Measurements from ENCODE around the gene STXBP5L.

The STXBP5L gene

GRCh38 chr3:120875507-120875906, 32.5 kb upstream of the STXBP5L start:
- H3K9me2 ChIP-seq (replicated peaks; ENCODE audit: insufficient read depth, low read length), result no peaks in the 10 kb centered on the region
- H3K9me3 ChIP-seq (replicated peaks; ENCODE audit: insufficient read depth, low read length), result no peaks in the 10 kb centered on the region
- no peaks in the 10 kb centered on the region for H3K36me3 ChIP-seq (replicated peaks; ENCODE audit: insufficient read depth, low read length)
- H3K9ac ChIP-seq (ENCODE audit: low read length), result no peak overlapping the region
- no peak for DNase-seq
- no peaks in the 10 kb centered on the region for H4K20me1 ChIP-seq (ENCODE audit: insufficient read depth, low read length)
- no peaks in the 10 kb centered on the region for H3F3A ChIP-seq (ENCODE audit: insufficient read depth, low read length)
- H2AFZ ChIP-seq (ENCODE audit: low read length), result no peak overlapping the region
- H3K4me2 ChIP-seq (ENCODE audit: low read depth, low read length), result no peak overlapping the region
- TF ChIP-seq CTCF (IDR thresholded peaks at IDR 0.05; ENCODE audit: low read length), result no peak
- no peak for TF ChIP-seq EZH2phosphoT487 (IDR thresholded peaks at IDR 0.05; ENCODE audit: low read length)
- no peak for TF ChIP-seq EZH2 (optimal IDR thresholded peaks at IDR 0.05; ENCODE audit: low read depth, low read length)
- no peaks in the 10 kb centered on the region for H3K79me2 ChIP-seq (ENCODE audit: low read length)
- H3K27me3 ChIP-seq (replicated peaks; ENCODE audit: insufficient read depth, low read length), result no peaks in the 10 kb centered on the region
- H3K27ac ChIP-seq (ENCODE audit: low read length), result no peak overlapping the region
- no peaks in the 10 kb centered on the region for H3K4me1 ChIP-seq (ENCODE audit: low read length)
- no peak overlapping the region for H3K4me3 ChIP-seq (ENCODE audit: low read length)

GRCh38 chr3:120875989-120876388, 32.0 kb upstream of the STXBP5L start:
- H3K4me3 ChIP-seq (ENCODE audit: low read length), result no peak overlapping the region
- H3K9ac ChIP-seq (ENCODE audit: low read length), result no peak overlapping the region
- no peak overlapping the region for H3K4me2 ChIP-seq (ENCODE audit: low read depth, low read length)
- H3K27ac ChIP-seq (ENCODE audit: low read length), result no peak overlapping the region
- TF ChIP-seq EZH2 (optimal IDR thresholded peaks at IDR 0.05; ENCODE audit: low read depth, low read length) (no peak), CTCF (IDR thresholded peaks at IDR 0.05; ENCODE audit: low read length) (no peak), EZH2phosphoT487 (IDR thresholded peaks at IDR 0.05; ENCODE audit: low read length) (no peak)
- no peaks in the 10 kb centered on the region for H3K9me3 ChIP-seq (replicated peaks; ENCODE audit: insufficient read depth, low read length)
- H3K4me1 ChIP-seq (ENCODE audit: low read length), result no peaks in the 10 kb centered on the region
- H3K79me2 ChIP-seq (ENCODE audit: low read length), result no peaks in the 10 kb centered on the region
- no peaks in the 10 kb centered on the region for H3F3A ChIP-seq (ENCODE audit: insufficient read depth, low read length)
- no peak overlapping the region for H2AFZ ChIP-seq (ENCODE audit: low read length)
- no peaks in the 10 kb centered on the region for H3K27me3 ChIP-seq (replicated peaks; ENCODE audit: insufficient read depth, low read length)
- H3K36me3 ChIP-seq (replicated peaks; ENCODE audit: insufficient read depth, low read length), result no peaks in the 10 kb centered on the region
- no peak for DNase-seq
- no peaks in the 10 kb centered on the region for H3K9me2 ChIP-seq (replicated peaks; ENCODE audit: insufficient read depth, low read length)
- no peaks in the 10 kb centered on the region for H4K20me1 ChIP-seq (ENCODE audit: insufficient read depth, low read length)

- Histone ChIP-seq H3K36me3 (replicated peaks; ENCODE audit: insufficient read depth, low read length) (no peaks in the 10 kb centered on the region), H2AFZ (ENCODE audit: low read length) (no peak overlapping the region), H3F3A (ENCODE audit: insufficient read depth, low read length) (no peaks in the 10 kb centered on the region), H3K27ac (ENCODE audit: low read length) (no peak overlapping the region), H3K4me2 (ENCODE audit: low read depth, low read length) (no peak overlapping the region), H3K79me2 (ENCODE audit: low read length) (no peaks in the 10 kb centered on the region), H3K9ac (ENCODE audit: low read length) (no peak overlapping the region), H3K9me3 (replicated peaks; ENCODE audit: insufficient read depth, low read length) (no peaks in the 10 kb centered on the region), H4K20me1 (ENCODE audit: insufficient read depth, low read length) (no peaks in the 10 kb centered on the region), H3K4me3 (ENCODE audit: low read length) (no peak overlapping the region), H3K27me3 (replicated peaks; ENCODE audit: insufficient read depth, low read length) (no peaks in the 10 kb centered on the region), H3K9me2 (replicated peaks; ENCODE audit: insufficient read depth, low read length) (no peaks in the 10 kb centered on the region), H3K4me1 (ENCODE audit: low read length) (no peaks in the 10 kb centered on the region)
- DNase-seq, result no peak
- TF ChIP-seq EZH2phosphoT487 (IDR thresholded peaks at IDR 0.05; ENCODE audit: low read length) (no peak), CTCF (IDR thresholded peaks at IDR 0.05; ENCODE audit: low read length) (no peak), EZH2 (optimal IDR thresholded peaks at IDR 0.05; ENCODE audit: low read depth, low read length) (no peak)
Measured at GRCh38 chr3:120879411-120879810, 28.6 kb upstream of the STXBP5L start.

Measured in MM.1S (cell line).